IMR-90 (cell line): Measurements from ENCODE around the gene ME2.

Source experiments
- BHLHE40 ChIP-seq: fragments of 150-350 bp; IDR thresholded peaks from 2 replicates; pipeline ENCODE4 v1.6.1; 2016; ENCODE audit warnings: mild to moderate bottlenecking, low read depth, low read length
- CEBPB ChIP-seq: IDR thresholded peaks from 2 replicates; pipeline ENCODE4 v1.6.1; 2012; ENCODE audit warnings: low read depth, low read length, improper control_type of control experiment
- FOS ChIP-seq: fragments of 150-350 bp; IDR thresholded peaks from 2 replicates; pipeline ENCODE4 v1.6.1; 2016; ENCODE audit warnings: low read depth, low read length
- MAFK ChIP-seq: IDR thresholded peaks from 2 replicates; pipeline ENCODE4 v1.6.1; 2012; ENCODE audit warnings: low read depth, low read length, improper control_type of control experiment
- MAZ ChIP-seq: IDR thresholded peaks from 2 replicates; pipeline ENCODE4 v1.6.1; 2012; ENCODE audit warnings: low read depth, mild to moderate bottlenecking, low read length, improper control_type of control experiment, moderate library complexity, borderline replicate concordance
- MXI1 ChIP-seq: IDR thresholded peaks from 2 replicates; pipeline ENCODE4 v1.6.1; 2012; ENCODE audit warnings: low read depth, mild to moderate bottlenecking, low read length, moderate library complexity, borderline replicate concordance
- NFE2L2 ChIP-seq: fragments of 150-350 bp; IDR thresholded peaks from 2 replicates; pipeline ENCODE4 v1.6.1; 2016; ENCODE audit warnings: low read depth, mild to moderate bottlenecking, low read length
- POLR2A ChIP-seq: IDR thresholded peaks from 2 replicates; pipeline ENCODE4 v1.6.1; 2012; ENCODE audit warnings: mild to moderate bottlenecking, low read depth, low read length
- RAD21 ChIP-seq: IDR thresholded peaks from 2 replicates; pipeline ENCODE4 v1.6.1; 2012; ENCODE audit warnings: low read length, improper control_type of control experiment
- RFX5 ChIP-seq: IDR thresholded peaks from 2 replicates; pipeline ENCODE4 v1.8.0; 2012; ENCODE audit warnings: low read depth, mild to moderate bottlenecking, low read length, moderate library complexity
- SMC3 ChIP-seq: fragments of 150-350 bp; IDR thresholded peaks from 2 replicates; pipeline ENCODE4 v1.6.1; 2016; ENCODE audit warnings: low read depth, mild to moderate bottlenecking, antibody characterized with exemption, low read length, moderate library complexity
- TF ChIP-seq, protein P1 (sequence below): conservative IDR thresholded peaks from 2 replicates; pipeline ENCODE4 v1.5.1; 2012; ENCODE audit warnings: mild to moderate bottlenecking, low read depth, low read length, improper control_type of control experiment

DNA sequence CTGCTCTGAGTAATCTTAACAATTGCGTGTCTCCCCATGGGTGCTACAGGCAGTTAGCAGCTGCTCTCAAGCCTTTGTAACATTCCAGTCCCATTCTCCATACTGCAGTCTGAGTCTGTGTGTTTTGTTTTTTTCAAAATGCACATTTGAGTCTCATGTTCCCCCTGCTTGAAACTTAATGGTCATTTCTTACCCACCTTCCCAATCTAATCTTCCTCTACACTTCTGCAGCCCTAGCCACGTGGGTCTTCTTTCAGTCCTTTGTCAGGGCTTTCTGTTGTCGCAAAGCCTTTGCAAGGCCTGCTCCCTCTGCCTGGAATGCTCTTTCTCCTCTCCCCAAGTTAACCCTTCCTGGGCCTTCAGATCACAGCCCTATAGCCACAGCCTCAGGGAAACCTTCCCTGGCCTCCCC is 113.4 kb downstream of the ME2 start:
- TF ChIP-seq, protein P1, sequence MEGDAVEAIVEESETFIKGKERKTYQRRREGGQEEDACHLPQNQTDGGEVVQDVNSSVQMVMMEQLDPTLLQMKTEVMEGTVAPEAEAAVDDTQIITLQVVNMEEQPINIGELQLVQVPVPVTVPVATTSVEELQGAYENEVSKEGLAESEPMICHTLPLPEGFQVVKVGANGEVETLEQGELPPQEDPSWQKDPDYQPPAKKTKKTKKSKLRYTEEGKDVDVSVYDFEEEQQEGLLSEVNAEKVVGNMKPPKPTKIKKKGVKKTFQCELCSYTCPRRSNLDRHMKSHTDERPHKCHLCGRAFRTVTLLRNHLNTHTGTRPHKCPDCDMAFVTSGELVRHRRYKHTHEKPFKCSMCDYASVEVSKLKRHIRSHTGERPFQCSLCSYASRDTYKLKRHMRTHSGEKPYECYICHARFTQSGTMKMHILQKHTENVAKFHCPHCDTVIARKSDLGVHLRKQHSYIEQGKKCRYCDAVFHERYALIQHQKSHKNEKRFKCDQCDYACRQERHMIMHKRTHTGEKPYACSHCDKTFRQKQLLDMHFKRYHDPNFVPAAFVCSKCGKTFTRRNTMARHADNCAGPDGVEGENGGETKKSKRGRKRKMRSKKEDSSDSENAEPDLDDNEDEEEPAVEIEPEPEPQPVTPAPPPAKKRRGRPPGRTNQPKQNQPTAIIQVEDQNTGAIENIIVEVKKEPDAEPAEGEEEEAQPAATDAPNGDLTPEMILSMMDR, result no peak
- TF ChIP-seq POLR2A (no peak), MAFK (no peak), CEBPB (no peak), RAD21 (no peak), FOS (no peak), MAZ (no peak), MXI1 (no peak), BHLHE40 (no peak), NFE2L2 (no peak), RFX5 (no peak), SMC3 (no peak)
